Measurements from ENCODE around the gene AIF1L.

DNA sequence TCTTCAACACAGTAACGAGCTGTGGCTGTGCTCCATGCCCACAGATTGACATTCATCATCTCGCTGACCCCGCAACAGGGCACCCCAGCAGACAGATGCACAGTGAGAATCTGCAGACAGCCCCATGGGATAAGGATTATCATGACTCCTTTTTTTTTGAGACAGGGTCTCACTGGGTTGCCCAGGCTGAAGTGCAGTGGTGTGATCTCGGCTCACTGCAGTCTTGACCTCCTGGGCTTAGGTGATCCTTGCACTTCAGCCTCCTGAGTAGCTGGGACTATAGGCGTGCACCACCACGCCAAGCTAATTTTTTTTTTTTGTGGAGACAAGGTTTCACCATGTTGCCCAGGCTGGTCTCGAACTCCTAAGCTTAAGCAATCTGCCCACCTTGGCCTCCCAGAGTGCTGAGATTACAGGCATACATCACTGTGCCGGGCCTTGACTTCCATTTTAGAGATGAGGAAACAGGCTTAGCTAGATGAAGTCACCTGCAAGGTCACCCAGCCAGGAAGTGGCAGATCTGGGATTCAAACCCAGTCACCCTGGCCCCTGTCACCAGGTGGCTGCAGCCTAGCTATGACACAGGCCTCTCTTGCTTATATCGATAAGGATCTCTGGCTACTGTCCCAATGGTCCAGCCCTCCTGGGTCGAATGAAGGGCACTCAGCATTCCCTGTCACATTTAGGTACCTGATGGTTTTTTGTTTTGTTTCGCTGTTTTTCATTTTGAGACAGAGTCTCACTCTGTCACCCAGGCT is 5.1 kb downstream of the AIF1L start:
- TF ChIP-seq GABPA (IDR thresholded peaks at IDR 0.05 in 1 of 2, conservative IDR thresholded peaks at IDR 0.05 in 1 of 2) (no peak), CTCF (IDR thresholded peaks at IDR 0.05; ENCODE audit: low read depth, low read length, missing input control) (no peak), SP1 (IDR thresholded peaks at IDR 0.05) (no peak), ZBTB33 (IDR thresholded peaks at IDR 0.05) (no peak), MAX (IDR thresholded peaks at IDR 0.05) (no peak), JUND (IDR thresholded peaks at IDR 0.05) (no peak), REST (IDR thresholded peaks at IDR 0.05) (no peak), NR2F2 (IDR thresholded peaks at IDR 0.05) (no peak)
